IMR-90 (cell line): Measurements from ENCODE around the gene PRMT5. TPM values are rescaled to one million over a fixed set of nuclear protein-coding genes. Genes with fewer than 3 reads are reported as not detected.

Source experiments
- ATAC-seq: fragments of 200-7000 bp; cut with Tn5 transposase; 2 replicates; pipeline ENCODE4 v1.9.1; 2020; ENCODE audit warnings: low read depth, mild to moderate bottlenecking, moderate library complexity
- BruUV-seq: library from RNA; stranded (reverse); fragments of 400-500 nt; replicated peaks from 2 replicates; lab custom pipeline; 2021; lab: Mats Ljungman, UMichigan
- CTCF ChIA-PET: fragments of 300-600 bp; formaldehyde crosslinking; extraction: SDS; loops from one replicate; lab custom pipeline; 2021; ENCODE audit warnings: antibody characterized with exemption; lab: Yijun Ruan, JAX
- POLR2A ChIA-PET: fragments of 300-600 bp; sonication (Branson Sonifier 250); formaldehyde crosslinking; loops from one replicate; lab custom pipeline; 2022; ENCODE audit warnings: antibody characterized with exemption; ENCODE audit not compliant: unreplicated experiment; lab: Charles Lee
- DNase-seq: peaks from one replicate; pipeline ENCODE4 v3.0.0; 2013
- H2AFZ ChIP-seq: replicated peaks from 2 replicates; pipeline ENCODE3; 2013; ENCODE audit warnings: low read length, mild to moderate bottlenecking; ENCODE audit not compliant: poor library complexity
- H2AK5ac ChIP-seq: 2 replicates; pipeline ENCODE4 v1.6.1; 2013; ENCODE audit warnings: low read depth, low read length, inconsistent platforms
- H2AK9ac ChIP-seq: replicated peaks from 2 replicates; pipeline ENCODE3; 2013; ENCODE audit warnings: mild to moderate bottlenecking, low read depth, low read length, moderate library complexity; ENCODE audit not compliant: poor library complexity
- H2BK120ac ChIP-seq: 2 replicates; pipeline ENCODE4 v1.6.1; 2013; ENCODE audit warnings: low read depth, low read length, inconsistent platforms
- H2BK15ac ChIP-seq: 3 replicates; pipeline ENCODE4 v1.6.1; 2013; ENCODE audit warnings: low read depth, low read length, inconsistent platforms
- H2BK20ac ChIP-seq: 2 replicates; pipeline ENCODE4 v1.6.1; 2013; ENCODE audit warnings: low read depth, mild to moderate bottlenecking, inconsistent platforms, low read length, moderate library complexity
- H2BK5ac ChIP-seq: 2 replicates; pipeline ENCODE4 v1.6.1; 2013; ENCODE audit warnings: mild to moderate bottlenecking, low read depth, low read length, inconsistent platforms; ENCODE audit not compliant: poor library complexity, severe bottlenecking
- H3K14ac ChIP-seq: replicated peaks from 2 replicates; pipeline ENCODE4 v1.6.1; 2013; ENCODE audit warnings: low read depth, low read length, inconsistent platforms
- H3K18ac ChIP-seq: 2 replicates; pipeline ENCODE4 v1.6.1; 2013; ENCODE audit warnings: low read depth, low read length, control low read depth
- H3K23ac ChIP-seq: 2 replicates; pipeline ENCODE4 v1.6.1; 2013; ENCODE audit warnings: low read depth, low read length, inconsistent platforms
- H3K27ac ChIP-seq: 2 replicates; pipeline ENCODE4 v1.5.1; 2013; ENCODE audit warnings: mild to moderate bottlenecking, control low read depth, low read length; ENCODE audit not compliant: insufficient read depth
- H3K27me3 ChIP-seq: 2 replicates; pipeline ENCODE4 v1.6.1; 2013; ENCODE audit warnings: low read length; ENCODE audit not compliant: control insufficient read depth, insufficient read depth
- H3K36me3 ChIP-seq: 2 replicates; pipeline ENCODE4 v1.6.1; 2013; ENCODE audit warnings: low read length, mixed read lengths; ENCODE audit not compliant: control insufficient read depth, insufficient read depth
- H3K4ac ChIP-seq: 2 replicates; pipeline ENCODE4 v1.6.1; 2013; ENCODE audit warnings: low read depth, low read length, inconsistent platforms
- H3K4me1 ChIP-seq: 2 replicates; pipeline ENCODE4 v1.6.1; 2013; ENCODE audit warnings: low read length, mixed read lengths; ENCODE audit not compliant: control insufficient read depth, insufficient read depth
- H3K4me2 ChIP-seq: 2 replicates; pipeline ENCODE4 v1.6.1; 2013; ENCODE audit warnings: low read depth, mild to moderate bottlenecking, control low read depth, low read length, moderate library complexity
- H3K4me3 ChIP-seq: 2 replicates; pipeline ENCODE4 v1.5.1; 2013; ENCODE audit warnings: low read depth, mild to moderate bottlenecking, control low read depth, low read length, moderate library complexity; ENCODE audit not compliant: insufficient read depth
- H3K56ac ChIP-seq: 2 replicates; pipeline ENCODE4 v1.6.1; 2013; ENCODE audit warnings: low read length, inconsistent platforms; ENCODE audit not compliant: insufficient read depth; ENCODE audit errors: extremely low read depth
- H3K79me1 ChIP-seq, 2 experiments: 2 replicates each; pipeline ENCODE4 v1.6.1; 2013; ENCODE audit warnings: low read length in 2 of 2, inconsistent platforms in 1 of 2, low read depth in 1 of 2
- H3K9ac ChIP-seq: 2 replicates; pipeline ENCODE4 v1.6.1; 2013; ENCODE audit warnings: low read depth, low read length, control low read depth
- H3K9me1 ChIP-seq: 2 replicates; pipeline ENCODE4 v1.6.1; 2013; ENCODE audit warnings: low read length, inconsistent platforms; ENCODE audit not compliant: insufficient read depth
- H3K9me3 ChIP-seq: 2 replicates; pipeline ENCODE4 v1.6.1; 2013; ENCODE audit warnings: low read length; ENCODE audit not compliant: control insufficient read depth, insufficient read depth
- H4K20me1 ChIP-seq: 2 replicates; pipeline ENCODE4 v1.6.1; 2013; ENCODE audit warnings: low read length, inconsistent platforms; ENCODE audit not compliant: insufficient read depth
- H4K5ac ChIP-seq: 2 replicates; pipeline ENCODE4 v1.6.1; 2013; ENCODE audit warnings: mild to moderate bottlenecking, low read depth, low read length, control low read depth
- H4K8ac ChIP-seq, 2 experiments: 2 replicates each; pipeline ENCODE4 v1.6.1; 2013; ENCODE audit warnings: low read depth in 2 of 2, low read length in 2 of 2, control low read depth in 1 of 2, inconsistent platforms in 1 of 2
- H4K91ac ChIP-seq: 2 replicates; pipeline ENCODE4 v1.6.1; 2013; ENCODE audit warnings: low read depth, low read length, inconsistent platforms; ENCODE audit not compliant: insufficient read depth
- BHLHE40 ChIP-seq: fragments of 150-350 bp; IDR thresholded peaks from 2 replicates; pipeline ENCODE4 v1.6.1; 2016; ENCODE audit warnings: mild to moderate bottlenecking, low read depth, low read length
- FOS ChIP-seq: fragments of 150-350 bp; IDR thresholded peaks from 2 replicates; pipeline ENCODE4 v1.6.1; 2016; ENCODE audit warnings: low read depth, low read length
- MAZ ChIP-seq: IDR thresholded peaks from 2 replicates; pipeline ENCODE4 v1.6.1; 2012; ENCODE audit warnings: low read depth, mild to moderate bottlenecking, low read length, improper control_type of control experiment, moderate library complexity, borderline replicate concordance
- MXI1 ChIP-seq: IDR thresholded peaks from 2 replicates; pipeline ENCODE4 v1.6.1; 2012; ENCODE audit warnings: low read depth, mild to moderate bottlenecking, low read length, moderate library complexity, borderline replicate concordance
- NFE2L2 ChIP-seq: fragments of 150-350 bp; IDR thresholded peaks from 2 replicates; pipeline ENCODE4 v1.6.1; 2016; ENCODE audit warnings: low read depth, mild to moderate bottlenecking, low read length
- POLR2A ChIP-seq: IDR thresholded peaks from 2 replicates; pipeline ENCODE4 v1.6.1; 2012; ENCODE audit warnings: mild to moderate bottlenecking, low read depth, low read length
- RAD21 ChIP-seq: IDR thresholded peaks from 2 replicates; pipeline ENCODE4 v1.6.1; 2012; ENCODE audit warnings: low read length, improper control_type of control experiment
- RCOR1 ChIP-seq: IDR thresholded peaks from 2 replicates; pipeline ENCODE4 v1.6.1; 2012; ENCODE audit warnings: mild to moderate bottlenecking, low read length, improper control_type of control experiment; ENCODE audit not compliant: insufficient replicate concordance
- RFX5 ChIP-seq: IDR thresholded peaks from 2 replicates; pipeline ENCODE4 v1.8.0; 2012; ENCODE audit warnings: low read depth, mild to moderate bottlenecking, low read length, moderate library complexity
- SMC3 ChIP-seq: fragments of 150-350 bp; IDR thresholded peaks from 2 replicates; pipeline ENCODE4 v1.6.1; 2016; ENCODE audit warnings: low read depth, mild to moderate bottlenecking, antibody characterized with exemption, low read length, moderate library complexity
- WGBS, 2 experiments: methylation state at CpG; one replicate each; pipeline versions ENCODE4 v1.1.5 to v1.1.7; 2013; ENCODE audit warnings: missing lambda C conversion rate in 2 of 2; ENCODE audit not compliant: insufficient read length in 1 of 2; ENCODE audit errors: extremely low coverage in 2 of 2; 5-methylcytosine and 5-hydroxymethylcytosine counted together
- dilution Hi-C: fragments of 300-500 bp; cut with HindIII; formaldehyde crosslinking; loops from one replicate; pipeline ENCODE4 v1.14.3; 2018; ENCODE audit warnings: low sequenced_read_pairs; ENCODE audit not compliant: unreplicated experiment
- in situ Hi-C: fragments of 300-500 bp; cut with MboI; formaldehyde crosslinking; loops from 3 replicates; pipeline ENCODE4 v1.14.3; 2019; ENCODE audit warnings: low sequenced_read_pairs, inconsistent platforms, mixed read lengths
- intact Hi-C: fragments of 100-400 bp; cut with micrococcal nuclease; formaldehyde crosslinking; loops from 2 replicates; pipeline ENCODE4 v1.10.0; 2022
- polyA plus RNA-seq, 3 experiments: library from polyadenylated mRNA; depleted of rRNA; stranded (reverse); fragments of >200 nt; gene quantifications; 2 replicates each; pipeline ENCODE4 v1.2.3, GENCODE V29; 2012; ENCODE audit warnings: low replicate concordance in 1 of 3
- total RNA-seq: library from RNA; depleted of rRNA; stranded (reverse); fragments of >200 nt; gene quantifications from 2 replicates; pipeline ENCODE4 v1.2.3, GENCODE V29; 2012
- TF ChIP-seq, protein P1 (sequence below): fragments of 150-350 bp; IDR thresholded peaks from 2 replicates; pipeline ENCODE4 v1.6.1; 2017; ENCODE audit warnings: mild to moderate bottlenecking, antibody characterized with exemption, low read length, low read depth
- TF ChIP-seq, protein P2 (sequence below): conservative IDR thresholded peaks from 2 replicates; pipeline ENCODE4 v1.5.1; 2012; ENCODE audit warnings: mild to moderate bottlenecking, low read depth, low read length, improper control_type of control experiment
- TF ChIP-seq, protein P3 (sequence below): fragments of 150-350 bp; IDR thresholded peaks from 2 replicates; pipeline ENCODE4 v1.6.1; 2016; ENCODE audit warnings: low read depth, mild to moderate bottlenecking, low read length, moderate library complexity, borderline replicate concordance

PRMT5 gene
- total and polyA plus RNA-seq, 2 of the 4 experiments (the other 2 are of a cell fraction), result 99.3 to 136 TPM

DNA sequence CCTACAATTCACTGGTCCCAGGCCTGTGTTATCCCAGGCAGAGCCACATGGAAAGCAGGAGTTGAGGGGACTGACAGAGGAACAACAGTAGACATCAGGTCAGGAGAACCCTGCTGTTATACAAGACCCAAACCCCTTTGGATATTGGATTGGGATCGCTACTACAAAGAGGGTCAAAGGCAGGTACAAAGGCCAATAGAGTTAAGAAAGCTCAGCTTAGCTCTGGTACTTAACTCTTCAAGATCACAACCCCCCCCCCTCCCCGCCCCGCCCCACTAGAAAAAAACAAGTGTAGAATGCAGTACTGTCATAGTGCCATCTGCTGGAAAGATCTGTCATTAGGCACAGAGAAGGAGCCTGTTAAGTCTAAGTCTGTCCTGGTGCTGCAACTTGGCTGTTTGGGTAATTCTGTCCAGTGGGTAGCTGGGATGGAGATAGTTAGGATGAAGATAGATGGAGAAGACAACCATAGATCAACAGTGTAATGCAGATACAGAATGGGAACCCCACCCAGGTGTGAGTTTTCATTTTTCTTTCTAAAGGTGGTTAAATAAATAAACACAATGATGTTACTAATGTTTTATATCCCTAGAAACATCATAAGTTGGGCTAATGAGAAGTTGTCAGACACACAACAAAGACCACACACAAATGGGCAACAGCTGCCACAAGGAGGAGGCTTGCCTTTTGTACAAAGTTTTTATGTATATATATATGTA lies 28.9 kb downstream of the PRMT5 start:
- no peaks in the 10 kb centered on the region for H3K27me3 ChIP-seq
- ATAC-seq, result peak; percentile 81
- H3K23ac ChIP-seq, result no peak overlapping the region
- peaks cover 17% of the 10 kb centered on the region for H3K4me1 ChIP-seq
- peak overlapping the region; percentile 66 for H2AFZ ChIP-seq
- dilution Hi-C loops (no loop called here), in situ Hi-C loops (loop anchor here (5.0 kb wide), 1 partner anchor 343 kb away; no protein-coding TSS in a partner anchor), intact Hi-C loops (loop anchor here (1.0 to 2.0 kb wide), 3 partner anchors 28 to 343 kb away; no protein-coding TSS in a partner anchor)
- H2BK5ac ChIP-seq, result no peak overlapping the region
- no peak overlapping the region; the same call in 1 of the 2 replicates for H3K9ac ChIP-seq
- H3K18ac ChIP-seq, result no peak overlapping the region
- no peak overlapping the region for H3K27ac ChIP-seq
- H3K4me2 ChIP-seq, result no peak overlapping the region
- peak overlapping the region; percentile 2; the same call in 1 of the 2 replicates for H3K14ac ChIP-seq
- H3K4me3 ChIP-seq, result no peak overlapping the region
- H3K9me3 ChIP-seq, result no peaks in the 10 kb centered on the region
- peak overlapping the region; percentile 59; the same call in 1 of the 2 replicates for H2AK5ac ChIP-seq
- H4K5ac ChIP-seq, result peak overlapping the region; percentile 56; the same call in 1 of the 2 replicates
- H2BK15ac ChIP-seq, result no peak overlapping the region
- no CpG with 5 or more reads among the region's 3 CpGs for WGBS, 2 experiments
- peaks cover 35% of the 10 kb centered on the region for H3K36me3 ChIP-seq
- H3K56ac ChIP-seq, result no peak overlapping the region
- H4K8ac ChIP-seq, result peak overlapping the region in 1 of 2 experiments; percentile 81; a peak in 2 of 4 replicates
- H4K91ac ChIP-seq, result peak overlapping the region; percentile 39; the same call in 1 of the 2 replicates
- H2AK9ac ChIP-seq, result peak overlapping the region; percentile 11
- H3K9me1 ChIP-seq, result peaks cover 20% of the 10 kb centered on the region
- POLR2A ChIA-PET, result no interaction called here
- peak overlapping the region; percentile 80 for H3K4ac ChIP-seq
- H3K79me1 ChIP-seq, result peaks cover 0 to 26% of the 10 kb centered on the region in 2 experiments; a peak in 3 of 4 replicates
- H2BK120ac ChIP-seq, result peak overlapping the region; percentile 60; the same call in 1 of the 2 replicates
- 0 out of 2 replicates have a peak overlapping the region, but pooled peaks have one; percentile 20 for H2BK20ac ChIP-seq
- peak; percentile 78 for DNase-seq
- CTCF ChIA-PET, result interaction anchor here (0.6 to 2.0 kb wide), 14 partner anchors 10 to 328 kb away, joined by 3 to 7 read pairs (median 5); partner anchors contain the start of gene RBM23
- no peaks in the 10 kb centered on the region for H4K20me1 ChIP-seq
- BruUV-seq, result no TSS peak
- TF ChIP-seq POLR2A (no peak), FOS (no peak), MXI1 (no peak), BHLHE40 (no peak), RCOR1 (no peak), RFX5 (no peak), RAD21 (peak; percentile 71), MAZ (peak; percentile 71; the same call in 1 of the 2 replicates), NFE2L2 (no peak), SMC3 (peak; percentile 71)
- TF ChIP-seq, protein P1, sequence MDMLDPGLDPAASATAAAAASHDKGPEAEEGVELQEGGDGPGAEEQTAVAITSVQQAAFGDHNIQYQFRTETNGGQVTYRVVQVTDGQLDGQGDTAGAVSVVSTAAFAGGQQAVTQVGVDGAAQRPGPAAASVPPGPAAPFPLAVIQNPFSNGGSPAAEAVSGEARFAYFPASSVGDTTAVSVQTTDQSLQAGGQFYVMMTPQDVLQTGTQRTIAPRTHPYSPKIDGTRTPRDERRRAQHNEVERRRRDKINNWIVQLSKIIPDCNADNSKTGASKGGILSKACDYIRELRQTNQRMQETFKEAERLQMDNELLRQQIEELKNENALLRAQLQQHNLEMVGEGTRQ, result no peak
- TF ChIP-seq, protein P2, sequence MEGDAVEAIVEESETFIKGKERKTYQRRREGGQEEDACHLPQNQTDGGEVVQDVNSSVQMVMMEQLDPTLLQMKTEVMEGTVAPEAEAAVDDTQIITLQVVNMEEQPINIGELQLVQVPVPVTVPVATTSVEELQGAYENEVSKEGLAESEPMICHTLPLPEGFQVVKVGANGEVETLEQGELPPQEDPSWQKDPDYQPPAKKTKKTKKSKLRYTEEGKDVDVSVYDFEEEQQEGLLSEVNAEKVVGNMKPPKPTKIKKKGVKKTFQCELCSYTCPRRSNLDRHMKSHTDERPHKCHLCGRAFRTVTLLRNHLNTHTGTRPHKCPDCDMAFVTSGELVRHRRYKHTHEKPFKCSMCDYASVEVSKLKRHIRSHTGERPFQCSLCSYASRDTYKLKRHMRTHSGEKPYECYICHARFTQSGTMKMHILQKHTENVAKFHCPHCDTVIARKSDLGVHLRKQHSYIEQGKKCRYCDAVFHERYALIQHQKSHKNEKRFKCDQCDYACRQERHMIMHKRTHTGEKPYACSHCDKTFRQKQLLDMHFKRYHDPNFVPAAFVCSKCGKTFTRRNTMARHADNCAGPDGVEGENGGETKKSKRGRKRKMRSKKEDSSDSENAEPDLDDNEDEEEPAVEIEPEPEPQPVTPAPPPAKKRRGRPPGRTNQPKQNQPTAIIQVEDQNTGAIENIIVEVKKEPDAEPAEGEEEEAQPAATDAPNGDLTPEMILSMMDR, result peak; percentile 74
- TF ChIP-seq, protein P3, sequence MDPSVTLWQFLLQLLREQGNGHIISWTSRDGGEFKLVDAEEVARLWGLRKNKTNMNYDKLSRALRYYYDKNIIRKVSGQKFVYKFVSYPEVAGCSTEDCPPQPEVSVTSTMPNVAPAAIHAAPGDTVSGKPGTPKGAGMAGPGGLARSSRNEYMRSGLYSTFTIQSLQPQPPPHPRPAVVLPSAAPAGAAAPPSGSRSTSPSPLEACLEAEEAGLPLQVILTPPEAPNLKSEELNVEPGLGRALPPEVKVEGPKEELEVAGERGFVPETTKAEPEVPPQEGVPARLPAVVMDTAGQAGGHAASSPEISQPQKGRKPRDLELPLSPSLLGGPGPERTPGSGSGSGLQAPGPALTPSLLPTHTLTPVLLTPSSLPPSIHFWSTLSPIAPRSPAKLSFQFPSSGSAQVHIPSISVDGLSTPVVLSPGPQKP, result no peak
